Measurements from ENCODE around the gene MDP1. TPM values are rescaled to one million over a fixed set of nuclear protein-coding genes. Genes with fewer than 3 reads are reported as not detected.

Gene MDP1
- total and polyA plus RNA-seq, 2 of the 8 experiments (the other 6 are each of a cell fraction or from before 2014, with no cell fraction given): 17.7 to 32.2 TPM

DNA sequence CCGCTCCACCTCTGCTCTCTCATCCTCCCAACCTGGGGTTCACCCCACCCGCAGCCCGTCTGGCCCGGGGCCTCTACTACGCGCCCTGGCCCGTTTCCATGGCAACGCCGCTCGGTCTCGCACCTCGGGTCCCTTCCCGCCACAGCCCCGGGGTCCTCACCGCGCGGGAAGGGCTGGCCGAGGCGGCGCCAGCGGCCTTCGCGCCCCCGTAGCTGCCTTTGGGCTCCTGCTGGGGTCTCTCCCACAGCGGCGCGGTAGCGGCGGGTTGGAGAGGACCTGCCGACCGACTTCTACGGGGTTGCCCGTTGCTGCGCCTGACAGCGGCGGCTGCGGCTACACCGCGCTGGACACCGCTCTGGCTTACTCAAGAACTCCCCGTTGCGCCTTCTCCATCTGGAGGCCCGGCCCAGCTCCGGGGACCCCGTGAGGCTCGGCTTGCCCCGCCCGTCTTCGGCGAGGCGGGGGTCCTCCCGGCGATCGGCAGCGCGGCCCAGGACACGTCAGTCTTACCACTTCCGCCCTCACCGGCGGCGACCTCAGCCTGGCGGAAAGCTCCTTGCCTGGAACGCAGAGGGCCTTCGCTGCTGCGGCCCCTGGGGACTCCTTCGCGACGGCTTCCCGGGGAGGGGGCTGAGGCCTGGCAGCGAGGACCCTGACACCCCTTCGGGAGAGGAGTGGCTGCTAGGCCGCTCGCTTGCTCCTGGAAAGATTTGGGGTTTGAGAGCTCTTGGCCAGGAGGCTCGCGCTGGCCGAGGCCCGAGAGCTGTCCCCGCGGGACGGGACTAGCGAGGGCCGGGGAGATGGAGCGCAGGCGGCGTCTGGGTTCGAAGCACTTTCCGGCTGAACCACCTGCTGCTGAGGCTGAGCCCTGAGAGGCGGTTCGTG, 20.4 kb downstream of the MDP1 start, which contains the start of gene TM9SF1 (continued):
- TF ChIP-seq RAD21 (IDR thresholded peaks at IDR 0.05 in 1 of 2, conservative IDR thresholded peaks at IDR 0.05 in 1 of 2; ENCODE audit: low read depth in 2 of 2, low read length in 2 of 2) (no peak), FOSL1 (IDR thresholded peaks at IDR 0.05; ENCODE audit: insufficient read depth, low read depth, low read length) (no peak), CREB1 (IDR thresholded peaks at IDR 0.05) (peak; percentile 81), GABPA (IDR thresholded peaks at IDR 0.05; ENCODE audit: borderline replicate concordance, insufficient read depth, low read length) (peak; percentile 50; the same call in 1 of the 2 replicates), CBX5 (IDR thresholded peaks at IDR 0.05; ENCODE audit: low read depth, low read length) (no peak), CTBP2 (IDR thresholded peaks at IDR 0.05; ENCODE audit: borderline replicate concordance, insufficient read depth, insufficient read length, low read length) (no peak), SIX5 (IDR thresholded peaks at IDR 0.05; ENCODE audit: low read depth, low read length) (0 out of 2 replicates have a peak, but pooled peaks have one; percentile 16), KDM1A (IDR thresholded peaks at IDR 0.05; ENCODE audit: borderline replicate concordance, low read length) (peak; percentile 51; the same call in 1 of the 2 replicates), SRF (IDR thresholded peaks at IDR 0.05; ENCODE audit: low read depth, low read length) (no peak)
- TF ChIP-seq, protein P1, sequence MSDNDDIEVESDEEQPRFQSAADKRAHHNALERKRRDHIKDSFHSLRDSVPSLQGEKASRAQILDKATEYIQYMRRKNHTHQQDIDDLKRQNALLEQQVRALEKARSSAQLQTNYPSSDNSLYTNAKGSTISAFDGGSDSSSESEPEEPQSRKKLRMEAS (IDR thresholded peaks at IDR 0.05): peak; percentile 99

Data from H1 (cell line).